CD4-positive, alpha-beta T cell treated with Interleukin-10 for 1 hour (primary cell): ENCODE measurements around the gene COX7A1.

Source experiments
- DNase-seq: peaks from one replicate; pipeline ENCODE4 v3.0.0-alpha.2; 2020

Gene COX7A1

GRCh38 chr19:36111200-36111539 is 41.1 kb downstream of the COX7A1 start:
- no peak for DNase-seq

GRCh38 chr19:36110487-36111199 is 41.6 kb downstream of the COX7A1 start, which contains the start of gene OVOL3:
Gene OVOL3, plus strand, starts transcription at chr19:36111143. Its CDS starts 60 bp downstream, at chr19:36111203.
- no peak for DNase-seq

GRCh38 chr19:36108684-36109083 is 43.6 kb downstream of the COX7A1 start:
- DNase-seq = no peak

- no peak for DNase-seq
These were observed 45.3 kb downstream of the COX7A1 start for GRCh38 chr19:36106991-36107390.

GRCh38 chr19:36106441-36106840 is 45.8 kb downstream of the COX7A1 start:
- no peak for DNase-seq

GRCh38 chr19:36103842-36104552 is 48.2 kb downstream of the COX7A1 start:
- no peak for DNase-seq

GRCh38 chr19:36103040-36103626 is 49.1 kb downstream of the COX7A1 start:
- no peak for DNase-seq

GRCh38 chr19:36101550-36102327 is 50.5 kb downstream of the COX7A1 start:
- DNase-seq = no peak
